H1 (cell line): ENCODE results near the gene RITA1. TPM values are rescaled to one million over a fixed set of nuclear protein-coding genes. Genes with fewer than 3 reads are reported as not detected.

Experiments
- SIX5 ChIP-seq: IDR thresholded peaks from 2 replicates; pipeline ENCODE4 v1.6.1; 2011; ENCODE audit warnings: mild to moderate bottlenecking, low read depth, low read length
- polyA plus RNA-seq, 7 experiments: library from polyadenylated mRNA; depleted of rRNA in 3 of 7; stranded (reverse) in 5 of 7; unstranded in 2 of 7; fragments of >200 nt in 5 of 7; fragments of 200-250 nt in 2 of 7; gene quantifications; 1 replicate in 5 of 7; 2 replicates in 1 of 7; 4 replicates in 1 of 7; pipeline versions ENCODE4 v1.2.1 to v1.2.3, GENCODE V29; 2011 to 2013; ENCODE audit warnings: missing spikeins in 2 of 7, mixed read lengths in 2 of 7
- total RNA-seq: library from RNA; stranded (reverse); fragmentation: NEBNext Ultra II Directional; extraction: Animal tissue kit (Norgen Biotek cat#: 25700); gene quantifications from 2 replicates; pipeline ENCODE4 v1.2.1, GENCODE V29; 2021

RITA1 gene
- total and polyA plus RNA-seq, 2 of the 8 experiments (the other 6 are each of a cell fraction or from before 2014, with no cell fraction given) = 24.1 to 25.8 TPM

DNA sequence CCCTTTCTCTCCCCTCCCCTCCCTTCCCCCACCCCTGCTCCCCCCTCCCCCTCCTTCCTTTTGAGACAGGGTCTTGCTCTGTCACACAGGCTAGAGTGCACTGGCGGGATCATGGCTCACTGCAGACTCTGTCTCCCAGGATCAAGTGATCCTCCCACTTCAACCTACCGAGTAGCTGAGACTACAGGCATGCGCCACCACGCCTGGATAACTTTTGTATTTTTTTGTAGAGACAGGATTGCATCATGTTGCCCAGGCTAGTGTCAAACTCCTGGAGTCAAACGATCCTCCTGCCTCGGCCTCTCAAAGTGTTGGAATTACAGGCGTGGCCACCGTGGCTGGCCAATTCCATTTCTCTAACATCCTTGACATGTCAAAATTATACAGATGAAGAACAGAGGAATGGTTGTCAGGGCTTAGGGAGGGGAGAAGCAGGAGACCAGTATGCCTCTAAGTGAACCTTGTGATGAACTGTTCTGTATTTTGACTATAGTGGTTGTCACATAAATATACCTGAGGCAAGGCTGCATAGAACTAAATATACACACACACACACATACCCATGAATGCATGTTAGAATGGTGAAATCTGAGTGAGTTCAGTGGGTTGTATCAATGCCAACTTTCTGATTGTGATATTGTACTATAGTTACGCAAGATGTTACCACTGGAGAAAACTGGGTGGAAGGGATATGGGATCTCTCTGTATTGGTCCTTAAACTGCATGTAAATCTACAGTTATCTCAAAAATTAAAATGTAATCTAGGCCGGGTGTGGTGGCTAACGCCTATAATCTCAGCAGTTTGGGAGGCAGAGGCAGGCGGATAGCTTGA lies 39.6 kb upstream of the RITA1 start (continued):
- TF ChIP-seq SIX5 = no peak
- TF ChIP-seq, all 59 proteins: peak for 0
